ENCODE results near the gene DCLRE1B. TPM values are rescaled to one million over a fixed set of nuclear protein-coding genes. Genes with fewer than 3 reads are reported as not detected.

DCLRE1B gene
- polyA plus RNA-seq, 5 donors, result 9.4 to 11.4 (median 10.3) TPM

- no peak for DNase-seq
Measured at GRCh38 chr1:113886417-113887401, 18.4 kb upstream of the DCLRE1B start.

DNA sequence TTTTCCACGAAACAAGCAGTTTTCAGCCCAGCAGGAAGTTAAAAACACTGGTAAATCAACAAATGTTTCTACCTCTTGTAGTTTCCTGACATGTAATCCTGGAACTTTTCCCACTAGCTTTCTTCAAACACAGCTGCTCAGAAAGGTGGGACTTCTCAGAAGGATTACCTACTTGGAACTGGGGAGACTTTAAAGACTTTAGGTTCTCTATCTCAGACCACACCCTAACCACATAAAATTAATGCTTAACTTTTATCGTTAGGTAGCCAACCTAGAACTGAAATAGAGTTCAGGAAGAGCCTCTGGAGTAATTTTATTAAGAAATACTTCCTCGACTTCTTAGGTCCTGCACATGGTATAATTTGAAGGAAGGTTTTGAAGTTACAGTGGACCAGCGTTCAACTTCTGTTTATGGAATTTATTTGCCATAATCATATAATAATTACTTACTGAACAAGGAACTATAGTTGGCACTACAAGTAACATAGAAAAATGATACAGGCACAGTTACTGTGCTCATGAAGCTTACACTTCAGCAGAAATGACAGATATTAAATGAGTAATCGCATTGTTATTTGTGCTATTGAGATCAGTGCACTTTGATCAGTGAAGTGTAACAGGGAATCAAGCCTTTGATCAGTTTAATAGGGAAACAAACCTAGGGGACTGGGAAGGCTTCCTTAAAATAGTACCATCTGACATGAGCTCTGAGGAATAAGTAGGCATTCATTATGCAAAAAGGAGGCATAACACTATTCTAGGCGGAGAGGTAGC lies 17.5 kb upstream of the DCLRE1B start, which contains the start of gene BCL2L15:
Gene BCL2L15 (minus strand): TSS at position 180 of the 774 bp plus-strand sequence. CDS start 206 bp downstream, outside the sequence.
- DNase-seq, result no peak

DNA sequence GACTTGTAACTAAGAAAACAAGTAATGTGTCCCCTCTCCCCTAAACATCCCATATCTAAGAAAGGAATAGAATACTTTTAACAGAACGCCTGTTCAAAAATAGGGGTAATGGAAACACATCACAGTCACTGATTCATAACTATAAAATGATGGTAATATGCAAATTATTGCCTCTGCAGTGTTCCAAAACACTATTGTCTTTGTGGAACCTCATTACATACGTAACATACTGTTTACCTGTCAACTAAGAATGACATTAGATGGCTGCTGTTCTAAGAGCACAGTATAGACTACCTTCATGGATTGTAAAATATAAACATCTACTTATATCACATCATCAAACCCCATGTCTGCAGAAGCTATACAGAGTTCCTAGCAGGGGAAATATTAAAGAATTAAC lies 14.3 kb upstream of the DCLRE1B start:
- DNase-seq, result no peak

DNA sequence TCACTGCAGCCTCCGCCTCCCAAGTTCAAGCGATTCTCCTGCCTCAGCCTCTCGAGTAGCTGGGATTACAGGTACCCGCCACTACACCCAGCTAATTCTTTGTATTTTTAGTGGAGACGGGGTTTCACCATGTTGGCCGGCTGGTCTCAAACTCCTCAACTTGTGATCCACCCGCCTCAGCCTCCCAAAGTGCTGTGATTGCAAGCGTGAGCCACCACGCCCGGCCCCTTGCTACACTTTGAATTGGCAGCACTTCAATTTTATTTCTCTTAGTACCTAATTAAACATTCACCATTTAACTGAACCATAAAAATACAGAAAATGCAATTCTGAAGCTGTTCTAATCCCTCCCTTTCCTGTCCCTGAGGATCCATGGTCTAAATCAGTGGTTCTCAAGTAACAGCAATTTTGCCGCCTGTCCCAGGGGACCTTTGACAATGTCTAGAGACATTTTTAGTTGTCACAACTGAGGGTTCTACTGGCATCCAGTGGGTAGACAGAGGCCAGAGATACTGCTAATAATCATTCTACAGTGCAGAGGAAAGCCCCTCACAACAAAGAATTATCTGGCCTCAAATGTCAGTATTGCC lies 13.4 kb upstream of the DCLRE1B start:
- no peak for DNase-seq

- DNase-seq, result no peak
Measured at GRCh38 chr1:113893267-113893666, 11.9 kb upstream of the DCLRE1B start.

- no peak for DNase-seq
Measured at GRCh38 chr1:113895098-113895497, 10.0 kb upstream of the DCLRE1B start.

GRCh38 chr1:113895961-113896360 lies 9.2 kb upstream of the DCLRE1B start:
- DNase-seq, result no peak

DNA sequence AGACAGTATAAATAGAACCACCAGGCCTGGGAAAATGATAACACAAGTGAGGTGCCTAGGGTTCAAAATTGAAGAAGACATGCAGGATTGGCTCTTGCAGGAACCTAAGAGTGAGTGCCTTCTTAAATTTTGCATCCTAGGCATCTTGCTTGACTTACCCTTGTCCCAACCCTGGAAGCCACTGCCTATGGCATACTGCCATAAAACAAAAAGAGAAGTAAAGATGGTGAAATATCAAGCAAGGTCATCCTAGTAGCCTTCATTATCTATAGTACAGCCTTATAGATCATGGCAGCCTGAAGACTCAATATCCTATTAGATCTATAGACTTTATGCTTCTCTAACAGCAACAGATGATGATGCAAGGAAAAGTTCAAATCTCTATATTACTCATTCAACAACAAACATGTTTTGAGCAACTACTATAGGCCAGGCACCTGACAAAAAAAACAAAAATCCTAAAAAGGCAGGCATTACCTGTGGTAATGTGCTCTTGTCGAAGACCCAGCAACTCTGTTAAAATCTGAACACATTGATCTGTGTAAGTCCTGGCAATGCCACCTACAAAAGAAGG lies 6.8 kb upstream of the DCLRE1B start:
- no peak for DNase-seq

- peak in 1 of 2 donors; percentile 27 for DNase-seq
Measured at GRCh38 chr1:113899111-113899510, 6.0 kb upstream of the DCLRE1B start.

GRCh38 chr1:113901191-113901590 lies 3.9 kb upstream of the DCLRE1B start:
- DNase-seq, result no peak

DNA sequence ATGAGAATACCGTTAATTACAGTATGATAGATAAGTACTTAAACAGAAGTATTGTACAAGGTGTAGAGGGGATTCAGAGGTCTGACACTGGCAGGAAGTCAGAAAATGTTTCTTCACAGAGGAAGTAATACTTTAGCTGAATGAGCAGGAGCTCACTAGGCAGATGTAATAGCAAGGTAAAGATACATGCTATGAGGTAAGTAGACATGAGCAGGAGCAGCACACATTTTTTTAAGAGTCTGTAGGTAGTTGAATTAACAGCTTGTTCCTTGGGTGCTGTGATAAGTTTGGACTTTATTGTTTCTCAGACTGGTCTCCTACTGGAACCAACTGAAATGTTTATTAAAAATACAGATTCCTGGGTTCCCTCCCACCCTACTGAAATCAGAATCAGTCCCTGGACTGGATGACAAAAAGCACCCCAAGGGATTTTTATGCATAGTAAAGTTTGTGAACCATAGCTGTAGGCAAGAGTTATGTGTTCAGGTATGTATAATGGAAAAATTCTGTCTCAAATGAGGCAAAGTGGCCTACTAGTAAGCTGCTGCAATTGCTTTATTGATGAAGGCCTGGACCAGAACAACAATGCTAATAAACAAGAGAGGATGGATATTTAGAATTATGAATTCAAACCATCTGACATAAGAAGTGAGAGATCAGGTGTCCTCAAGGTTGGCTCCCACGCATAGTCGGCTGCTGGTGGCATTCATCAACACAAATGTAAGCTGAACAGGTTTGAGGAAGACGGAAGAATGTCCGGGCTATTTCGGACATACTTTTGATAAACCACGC lies 1.4 kb upstream of the DCLRE1B start:
- no peak for DNase-seq

DNA sequence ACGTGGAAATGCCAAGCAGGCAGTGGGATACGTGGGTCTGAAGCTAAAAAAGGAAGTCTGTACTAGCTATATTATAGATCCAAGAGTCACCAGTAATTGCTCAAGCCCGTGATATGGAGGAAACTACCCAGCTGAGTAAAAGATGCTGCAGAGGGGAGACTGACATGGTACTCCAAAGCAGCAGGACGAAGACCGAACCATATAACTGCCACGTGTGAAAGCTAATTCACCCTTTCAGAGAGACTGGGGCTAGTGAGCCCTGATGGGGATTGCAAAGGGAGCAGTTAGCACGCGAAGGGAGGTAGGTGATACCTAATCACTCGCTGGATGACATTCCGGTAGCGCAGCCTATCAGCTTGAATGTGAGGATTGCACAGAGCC lies 843 bp upstream of the DCLRE1B start:
- no peak for DNase-seq

DNA sequence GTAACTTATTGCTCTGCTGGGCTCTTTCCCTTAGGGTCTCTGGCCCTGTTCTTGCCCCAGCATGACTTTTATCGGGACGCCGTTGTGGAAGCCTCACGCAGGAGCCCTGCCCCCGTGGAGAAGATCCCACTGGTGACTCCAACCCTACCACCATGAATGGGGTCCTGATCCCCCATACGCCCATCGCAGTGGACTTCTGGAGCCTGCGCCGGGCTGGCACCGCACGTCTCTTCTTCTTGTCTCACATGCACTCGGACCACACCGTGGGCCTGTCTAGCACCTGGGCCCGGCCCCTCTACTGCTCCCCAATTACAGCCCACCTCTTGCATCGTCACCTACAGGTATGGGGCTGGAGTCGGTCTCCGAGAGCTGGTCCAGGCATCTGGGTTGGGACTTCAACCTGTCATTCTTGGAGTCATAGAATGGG lies 322 bp downstream of the DCLRE1B start:
- no peak for DNase-seq

DNA sequence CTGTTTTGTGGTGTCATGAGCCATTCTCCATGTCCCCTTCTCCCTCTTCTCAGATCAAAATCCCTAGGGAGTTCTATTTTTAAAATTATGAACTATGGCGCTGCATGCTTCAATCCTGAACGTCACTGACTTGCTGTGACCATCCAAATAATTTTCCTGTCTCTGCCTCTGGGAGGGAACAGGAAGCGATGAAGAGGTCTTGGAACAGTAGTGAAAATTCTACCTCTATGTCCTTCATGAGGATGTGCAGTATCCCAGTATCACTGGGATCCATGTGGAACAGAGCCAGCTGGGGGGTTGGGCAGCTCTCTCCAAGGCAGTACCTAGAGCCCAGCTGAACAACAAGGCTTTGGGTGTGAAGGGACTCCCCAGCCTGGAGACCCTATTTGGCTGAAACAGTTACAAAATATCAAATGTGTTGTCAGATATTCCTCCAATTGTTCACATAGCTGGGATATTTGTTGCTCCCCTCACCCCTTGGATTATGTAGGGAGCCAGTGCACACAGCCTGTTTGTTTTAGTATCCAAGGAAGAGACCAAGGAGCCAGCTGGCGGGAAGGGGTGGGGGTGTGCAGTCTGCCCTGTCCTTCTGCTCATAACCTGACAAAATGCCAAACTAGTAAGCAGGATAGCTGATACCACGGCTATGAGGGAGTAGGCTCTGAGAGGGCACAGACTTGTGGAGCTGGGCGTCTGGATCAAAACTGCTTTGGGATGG lies 7.6 kb downstream of the DCLRE1B start:
- DNase-seq, result peak; percentile 60 to 69

GRCh38 chr1:113913312-113913668 lies 8.2 kb downstream of the DCLRE1B start:
- DNase-seq, result no peak

- DNase-seq, result no peak
Measured at GRCh38 chr1:113913887-113914664, 8.9 kb downstream of the DCLRE1B start.

DNA sequence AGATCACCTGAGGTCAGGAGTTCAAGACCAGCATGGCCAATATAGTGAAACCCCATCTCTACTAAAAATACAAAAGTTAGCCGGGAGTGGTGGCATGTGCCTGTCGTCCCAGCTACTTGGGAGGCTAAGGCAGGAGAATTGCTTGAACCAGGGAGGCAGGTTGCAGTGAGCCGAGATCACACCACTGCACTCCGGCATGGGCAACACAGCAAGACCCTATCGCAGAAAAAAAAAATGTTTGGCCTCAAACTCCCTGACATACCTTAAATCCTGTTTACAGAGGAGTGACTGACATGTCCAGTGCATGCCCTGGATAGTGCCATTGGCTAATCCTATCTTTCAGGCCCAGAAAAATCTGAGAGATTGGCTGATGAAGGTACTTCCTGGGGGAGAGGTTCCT lies 11.8 kb downstream of the DCLRE1B start:
- no peak for DNase-seq

DNA sequence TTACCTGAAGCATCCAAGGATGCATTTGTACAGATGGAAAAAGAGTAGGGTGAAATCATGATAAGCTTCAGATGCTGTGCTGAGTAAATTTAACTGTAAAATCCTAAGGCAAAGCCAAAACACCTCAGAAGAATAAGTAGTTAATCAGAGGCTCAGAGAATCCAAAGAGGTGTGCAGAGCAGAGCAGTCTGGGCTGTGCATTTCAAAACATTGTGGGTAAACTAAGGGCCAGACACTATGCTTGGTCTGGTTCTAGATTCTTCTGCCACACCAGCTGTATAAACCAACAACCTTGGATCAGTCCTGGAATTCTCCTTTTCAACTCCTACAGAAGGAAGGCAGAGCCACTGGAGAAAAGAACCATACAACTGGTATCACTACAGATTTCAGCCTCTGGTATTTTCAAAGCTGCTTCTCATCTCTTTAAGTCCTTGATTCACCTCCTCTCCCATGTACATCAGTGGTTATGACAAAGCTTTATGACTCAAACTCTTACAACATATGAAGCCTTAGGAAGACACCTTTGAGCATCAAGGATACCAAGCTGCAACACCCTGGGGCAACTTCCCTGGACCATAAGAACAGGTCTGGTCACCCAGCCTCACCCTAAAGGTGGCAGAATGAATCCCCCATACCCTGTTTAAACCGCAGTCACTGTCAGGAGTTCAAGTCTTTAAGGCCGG lies 12.4 kb downstream of the DCLRE1B start:
- DNase-seq, result no peak

DNA sequence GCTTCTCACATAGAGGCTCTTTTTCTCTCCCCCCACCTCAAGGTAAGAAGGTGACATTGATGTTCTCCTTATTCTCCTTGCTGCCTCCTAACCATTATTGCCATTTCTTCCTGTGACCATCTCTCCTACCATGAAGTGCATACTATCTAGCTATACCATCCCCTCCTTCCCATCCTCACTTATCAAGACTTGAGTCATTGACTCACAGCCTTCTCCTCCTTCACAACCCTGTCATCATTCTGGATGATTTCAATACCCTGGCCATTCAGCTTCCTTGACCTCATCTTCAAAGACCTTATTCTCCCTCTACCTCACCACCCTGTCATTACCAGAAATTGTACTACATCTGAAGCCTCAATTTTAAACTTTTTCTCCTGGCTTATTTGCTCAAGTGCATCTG lies 13.1 kb downstream of the DCLRE1B start:
- no peak for DNase-seq
